Vagina (tissue), 2 donors: ENCODE data around the gene CAPNS1. TPM values are rescaled to one million over a fixed set of nuclear protein-coding genes. Genes with fewer than 3 reads are reported as not detected.

Experiments
- DNase-seq, 2 donors: peaks; one replicate each; pipeline ENCODE4 v3.0.0-alpha.2; 2017; ENCODE audit errors: extremely low spot score in 2 of 2
- H3K27ac ChIP-seq: fragments of 200-600 bp; sonication (generic); one replicate; pipeline ENCODE4 v1.5.1; 2019
- H3K27me3 ChIP-seq: fragments of 200-600 bp; sonication (generic); one replicate; pipeline ENCODE4 v1.5.1; 2019
- H3K36me3 ChIP-seq, 2 donors: fragments of 200-600 bp; sonication (generic); one replicate each; pipeline ENCODE4 v1.5.1; 2017 to 2019
- H3K4me1 ChIP-seq: fragments of 200-600 bp; sonication (generic); one replicate; pipeline ENCODE4 v1.5.1; 2019
- H3K4me3 ChIP-seq, 2 donors: fragments of 200-600 bp; sonication (generic); 1 replicate in 1 of 2; 2 replicates in 1 of 2; pipeline ENCODE4 v1.5.1; 2016 to 2019
- H3K9me3 ChIP-seq: fragments of 200-600 bp; sonication (generic); one replicate; pipeline ENCODE4 v1.5.1; 2019
- POLR2A ChIP-seq, 2 donors: fragments of 450-650 bp; IDR thresholded peaks; one replicate each; pipeline ENCODE4 v1.6.1; 2017; ENCODE audit warnings: antibody characterized with exemption in 2 of 2, mild to moderate bottlenecking in 2 of 2, moderate library complexity in 2 of 2
- POLR2AphosphoS5 ChIP-seq, 2 donors: sonication (generic); formaldehyde crosslinking; IDR thresholded peaks; one replicate each; pipeline ENCODE4 v1.9.0; 2017; ENCODE audit warnings: antibody characterized with exemption in 2 of 2, mild to moderate bottlenecking in 2 of 2, low read depth in 1 of 2; ENCODE audit not compliant: insufficient read depth in 1 of 2
- intact Hi-C: fragments of 100-400 bp; cut with DNase I; formaldehyde crosslinking; loops from one replicate; pipeline ENCODE4 v1.15.1; 2023
- total RNA-seq: library from RNA; depleted of rRNA; stranded (reverse); fragments of >200 nt; gene quantifications from one replicate; pipeline ENCODE4 v1.2.3, GENCODE V29; 2016
- TF ChIP-seq, protein P1 (sequence below), 3 experiments: fragments of 450-650 bp in 2 of 3; fragments of 200-600 bp in 1 of 3; sonication (generic) in 1 of 3; IDR thresholded peaks; one replicate each; pipeline ENCODE4 v1.5.1; 2017 to 2019; ENCODE audit warnings: antibody characterized with exemption in 3 of 3, mild to moderate bottlenecking in 2 of 3, moderate library complexity in 2 of 3

The CAPNS1 gene
- total RNA-seq, 1 donor from 2014 or later, result 181 TPM

DNA sequence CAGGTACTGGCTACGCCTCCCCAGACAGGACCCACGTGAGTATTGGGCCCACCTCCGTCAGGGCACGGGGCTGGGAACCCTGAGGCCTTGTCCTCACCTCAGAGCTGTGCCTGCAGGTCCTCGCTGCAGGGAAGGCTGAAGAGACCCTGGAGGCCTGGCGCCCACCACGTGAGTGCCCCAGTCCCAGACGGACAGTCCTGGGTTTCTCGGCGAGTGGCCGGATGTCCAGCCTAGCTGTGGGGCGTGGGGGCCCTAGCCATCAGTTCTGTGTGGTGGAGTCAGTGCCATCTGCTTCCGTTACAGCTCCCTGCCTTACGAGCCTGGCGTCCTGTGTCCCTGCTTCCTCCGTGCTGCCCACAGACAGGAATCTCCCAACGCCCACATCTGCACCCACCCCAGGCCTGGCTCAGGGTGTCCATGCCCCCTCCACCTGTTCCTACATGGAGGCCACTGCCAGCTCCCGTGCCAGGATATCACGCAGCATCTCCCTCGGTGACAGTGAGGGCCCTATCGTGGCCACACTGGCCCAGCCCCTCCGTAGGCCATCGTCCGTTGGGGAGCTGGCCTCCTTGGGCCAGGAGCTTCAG lies 36.7 kb upstream of the CAPNS1 start:
- Histone ChIP-seq H3K36me3 (no peaks in the 10 kb centered on the region), H3K27ac (no peak overlapping the region), H3K27me3 (no peaks in the 10 kb centered on the region), H3K4me3 (no peak overlapping the region), H3K9me3 (no peaks in the 10 kb centered on the region), H3K4me1 (peaks cover 14% of the 10 kb centered on the region)
- intact Hi-C loops, result no loop called here
- DNase-seq, result no peak
- TF ChIP-seq, protein P1, sequence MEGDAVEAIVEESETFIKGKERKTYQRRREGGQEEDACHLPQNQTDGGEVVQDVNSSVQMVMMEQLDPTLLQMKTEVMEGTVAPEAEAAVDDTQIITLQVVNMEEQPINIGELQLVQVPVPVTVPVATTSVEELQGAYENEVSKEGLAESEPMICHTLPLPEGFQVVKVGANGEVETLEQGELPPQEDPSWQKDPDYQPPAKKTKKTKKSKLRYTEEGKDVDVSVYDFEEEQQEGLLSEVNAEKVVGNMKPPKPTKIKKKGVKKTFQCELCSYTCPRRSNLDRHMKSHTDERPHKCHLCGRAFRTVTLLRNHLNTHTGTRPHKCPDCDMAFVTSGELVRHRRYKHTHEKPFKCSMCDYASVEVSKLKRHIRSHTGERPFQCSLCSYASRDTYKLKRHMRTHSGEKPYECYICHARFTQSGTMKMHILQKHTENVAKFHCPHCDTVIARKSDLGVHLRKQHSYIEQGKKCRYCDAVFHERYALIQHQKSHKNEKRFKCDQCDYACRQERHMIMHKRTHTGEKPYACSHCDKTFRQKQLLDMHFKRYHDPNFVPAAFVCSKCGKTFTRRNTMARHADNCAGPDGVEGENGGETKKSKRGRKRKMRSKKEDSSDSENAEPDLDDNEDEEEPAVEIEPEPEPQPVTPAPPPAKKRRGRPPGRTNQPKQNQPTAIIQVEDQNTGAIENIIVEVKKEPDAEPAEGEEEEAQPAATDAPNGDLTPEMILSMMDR (IDR thresholded peaks at IDR 0.05), result no peak
- TF ChIP-seq POLR2AphosphoS5 (IDR thresholded peaks at IDR 0.05; ENCODE audit: insufficient read depth in 1 of 2, low read depth in 1 of 2), result no peak
- TF ChIP-seq POLR2A (IDR thresholded peaks at IDR 0.05), result no peak

DNA sequence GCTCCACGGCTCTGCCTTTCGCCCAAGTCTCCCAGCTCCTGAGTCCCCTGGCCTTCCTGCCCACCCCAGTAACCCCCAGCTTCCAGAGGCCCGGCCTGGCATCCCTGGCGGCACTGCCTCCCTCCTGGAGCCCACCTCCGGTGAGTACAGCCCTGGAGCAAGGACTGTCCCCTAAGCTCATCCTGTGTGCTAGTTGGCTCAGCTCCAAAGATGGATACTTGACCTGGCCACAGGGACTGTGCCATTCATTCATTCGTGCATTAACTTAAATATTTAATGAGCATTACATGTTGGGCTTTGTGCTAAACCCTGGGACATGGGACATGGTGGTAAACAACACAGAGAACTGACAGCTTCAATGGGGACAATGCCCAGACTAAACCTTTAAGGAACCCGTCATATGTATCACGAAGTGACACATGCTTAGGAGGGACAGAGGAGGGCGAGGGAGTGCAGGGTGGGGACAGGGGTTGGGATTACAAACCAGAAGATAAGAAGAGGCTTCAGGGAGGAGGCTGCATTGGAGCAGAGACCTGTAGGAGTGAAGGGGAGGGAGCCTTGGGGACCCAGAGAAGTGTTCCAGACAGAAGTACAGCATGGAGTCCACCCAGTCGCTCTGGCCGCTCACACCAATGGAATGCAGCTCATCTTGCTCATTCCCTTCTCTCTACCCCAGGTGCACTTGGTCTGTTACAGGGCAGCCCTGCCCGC lies 35.9 kb upstream of the CAPNS1 start:
- no peak overlapping the region for H3K4me3 ChIP-seq
- intact Hi-C loops, result no loop called here
- peaks cover 14% of the 10 kb centered on the region for H3K4me1 ChIP-seq
- TF ChIP-seq, protein P1 (IDR thresholded peaks at IDR 0.05), result no peak
- TF ChIP-seq POLR2A (IDR thresholded peaks at IDR 0.05), result no peak
- TF ChIP-seq POLR2AphosphoS5 (IDR thresholded peaks at IDR 0.05; ENCODE audit: insufficient read depth in 1 of 2, low read depth in 1 of 2), result no peak
- no peaks in the 10 kb centered on the region for H3K27me3 ChIP-seq
- H3K27ac ChIP-seq, result no peak overlapping the region
- no peak for DNase-seq
- no peaks in the 10 kb centered on the region for H3K9me3 ChIP-seq
- H3K36me3 ChIP-seq, result no peaks in the 10 kb centered on the region

DNA sequence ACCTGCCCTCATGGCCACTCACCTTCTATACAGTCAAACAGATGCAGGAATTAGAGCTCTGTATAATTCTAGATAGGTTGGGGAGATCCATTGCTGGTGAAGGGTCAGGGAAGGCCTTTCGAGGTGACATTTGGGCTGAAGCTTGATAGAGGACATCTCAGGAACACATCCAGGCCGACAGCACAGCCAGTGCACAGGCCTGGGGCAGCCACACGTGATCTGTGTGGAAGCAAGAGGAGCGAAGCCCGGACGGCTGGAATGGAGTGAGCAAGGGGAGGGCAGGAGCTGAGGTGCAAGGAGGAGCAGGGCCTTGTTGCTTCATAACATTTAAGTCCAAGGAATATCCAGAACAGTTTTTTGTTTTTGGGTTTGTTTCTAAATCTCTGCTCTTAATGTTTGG lies 33.4 kb upstream of the CAPNS1 start:
- no peaks in the 10 kb centered on the region for H3K27me3 ChIP-seq
- peaks cover 1% of the 10 kb centered on the region for H3K4me1 ChIP-seq
- H3K36me3 ChIP-seq, result no peaks in the 10 kb centered on the region
- no peak for TF ChIP-seq POLR2A (IDR thresholded peaks at IDR 0.05)
- no peak for TF ChIP-seq POLR2AphosphoS5 (IDR thresholded peaks at IDR 0.05; ENCODE audit: insufficient read depth in 1 of 2, low read depth in 1 of 2)
- TF ChIP-seq, protein P1 (IDR thresholded peaks at IDR 0.05), result no peak
- no peak overlapping the region for H3K4me3 ChIP-seq
- intact Hi-C loops, result no loop called here
- no peaks in the 10 kb centered on the region for H3K9me3 ChIP-seq
- no peak for DNase-seq
- no peak overlapping the region for H3K27ac ChIP-seq

DNA sequence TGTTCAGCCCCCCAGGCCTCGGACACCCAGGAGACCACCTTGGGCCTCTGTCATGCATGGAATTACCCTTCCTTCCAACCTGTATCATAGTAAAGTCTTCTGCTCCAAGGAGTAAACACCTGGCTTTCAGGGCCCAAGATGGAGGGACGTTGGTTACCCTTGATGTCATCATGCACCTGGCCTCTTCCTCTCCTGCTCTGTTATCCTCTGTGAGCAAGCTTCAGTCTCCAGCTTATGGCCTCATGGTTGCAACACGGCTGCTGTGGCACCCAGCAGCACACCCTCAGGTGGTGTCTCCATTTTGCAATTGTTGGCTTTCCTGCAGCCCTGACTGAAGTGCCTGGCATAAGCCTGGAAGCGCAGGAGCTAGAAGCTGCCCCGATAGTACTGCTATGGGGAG lies 32.9 kb upstream of the CAPNS1 start:
- Histone ChIP-seq H3K27ac (no peak overlapping the region), H3K4me1 (no peaks in the 10 kb centered on the region), H3K4me3 (no peak overlapping the region), H3K36me3 (peaks cover 0 to 3% of the 10 kb centered on the region in 2 donors), H3K9me3 (no peaks in the 10 kb centered on the region), H3K27me3 (no peaks in the 10 kb centered on the region)
- no peak for TF ChIP-seq POLR2A (IDR thresholded peaks at IDR 0.05)
- no peak for TF ChIP-seq POLR2AphosphoS5 (IDR thresholded peaks at IDR 0.05; ENCODE audit: insufficient read depth in 1 of 2, low read depth in 1 of 2)
- TF ChIP-seq, protein P1 (IDR thresholded peaks at IDR 0.05), result no peak
- intact Hi-C loops, result no loop called here
- no peak for DNase-seq

DNA sequence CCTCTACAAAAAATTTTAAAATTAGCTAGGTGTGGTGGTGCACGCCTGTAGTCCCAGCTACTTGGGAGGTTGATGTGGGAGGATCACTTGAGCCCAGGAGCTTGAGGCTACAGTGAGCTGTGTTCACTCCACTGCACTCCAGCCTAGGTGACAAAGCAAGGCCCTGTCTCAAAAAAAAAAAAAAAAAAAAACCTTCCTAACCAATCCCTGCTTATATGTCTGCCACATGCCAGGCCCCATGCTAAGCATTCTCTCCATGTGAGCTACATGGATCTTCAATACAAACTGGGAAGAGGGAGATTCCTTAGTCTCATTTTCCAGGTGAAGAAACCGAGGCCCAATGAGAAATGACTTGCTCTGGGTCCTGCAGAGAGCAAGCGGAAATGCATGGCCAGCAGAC lies 31.2 kb upstream of the CAPNS1 start:
- TF ChIP-seq POLR2AphosphoS5 (IDR thresholded peaks at IDR 0.05; ENCODE audit: insufficient read depth in 1 of 2, low read depth in 1 of 2) (no peak), POLR2A (IDR thresholded peaks at IDR 0.05) (no peak)
- TF ChIP-seq, protein P1 (IDR thresholded peaks at IDR 0.05), result no peak
- intact Hi-C loops, result no loop called here
- Histone ChIP-seq H3K4me3 (no peak overlapping the region), H3K4me1 (peaks cover 5% of the 10 kb centered on the region), H3K27ac (no peak overlapping the region), H3K9me3 (no peaks in the 10 kb centered on the region), H3K27me3 (no peaks in the 10 kb centered on the region), H3K36me3 (peaks cover 0 to 18% of the 10 kb centered on the region in 2 donors)
- DNase-seq, result no peak
